ENCODE measurements around the gene FBXW9. TPM values are rescaled to one million over a fixed set of nuclear protein-coding genes. Genes with fewer than 3 reads are reported as not detected.

FBXW9 gene
- polyA plus RNA-seq, 1 donor from 2014 or later: 16.2 TPM

- peaks cover 5% of the 10 kb centered on the region for H3F3A ChIP-seq (ENCODE audit: insufficient read depth, low read length, poor library complexity, severe bottlenecking)
- H4K20me1 ChIP-seq (ENCODE audit: insufficient read depth): no peaks in the 10 kb centered on the region
- H3K36me3 ChIP-seq (ENCODE audit: insufficient read depth, low read length): no peaks in the 10 kb centered on the region
- no peaks in the 10 kb centered on the region for H3K27me3 ChIP-seq (ENCODE audit: insufficient read depth, low read depth, low read length)
- H3K79me2 ChIP-seq (replicated peaks; ENCODE audit: insufficient read depth, low read length): peaks cover 27% of the 10 kb centered on the region
- H3K4me2 ChIP-seq (ENCODE audit: low read length): peak within 1 kb of the TSS; percentile 99
- no peak for TF ChIP-seq SMC3 (conservative IDR thresholded peaks at IDR 0.05; ENCODE audit: poor library complexity)
- TF ChIP-seq POLR2AphosphoS5 (IDR thresholded peaks at IDR 0.05): peak; percentile 25
- peak; percentile 99 for TF ChIP-seq MXI1 (conservative IDR thresholded peaks at IDR 0.05; ENCODE audit: poor library complexity, severe bottlenecking)
- no peak for TF ChIP-seq RAD21 (conservative IDR thresholded peaks at IDR 0.05)
- no peaks in the 10 kb centered on the region for H3K9me3 ChIP-seq (ENCODE audit: low read length)
- peak within 1 kb of the TSS; percentile 85 for H3K4me3 ChIP-seq (ENCODE audit: low read length)
- no peaks in the 10 kb centered on the region for H3K9me2 ChIP-seq (ENCODE audit: insufficient read depth, low read length)
- peak within 1 kb of the TSS; percentile 77 for H2AFZ ChIP-seq (ENCODE audit: low read depth, low read length)
- H3K9ac ChIP-seq (ENCODE audit: low read length): peak within 1 kb of the TSS; percentile 87
- H3K27ac ChIP-seq (ENCODE audit: low read length): peak within 1 kb of the TSS; percentile 87
Observed at GRCh38 chr19:12723641-12724426, 27.4 kb upstream of the FBXW9 start, which contains the start of gene TNPO2. Gene TNPO2 (minus strand): TSS chr19:12723932. CDS start chr19:12720977, 2,955 bp downstream.

GRCh38 chr19:12723381-12723640 is 26.9 kb upstream of the FBXW9 start:
- Histone ChIP-seq H3K4me3 (ENCODE audit: low read length) (peak overlapping the region; percentile 85), H2AFZ (ENCODE audit: low read depth, low read length) (peak overlapping the region; percentile 77), H3K36me3 (ENCODE audit: insufficient read depth, low read length) (no peaks in the 10 kb centered on the region), H3K27me3 (ENCODE audit: insufficient read depth, low read depth, low read length) (no peaks in the 10 kb centered on the region), H3K27ac (ENCODE audit: low read length) (peak overlapping the region; percentile 87), H3K9me3 (ENCODE audit: low read length) (no peaks in the 10 kb centered on the region), H3K9ac (ENCODE audit: low read length) (peak overlapping the region; percentile 87), H3F3A (ENCODE audit: insufficient read depth, low read length, poor library complexity, severe bottlenecking) (peaks cover 5% of the 10 kb centered on the region), H3K79me2 (replicated peaks; ENCODE audit: insufficient read depth, low read length) (peaks cover 27% of the 10 kb centered on the region), H3K9me2 (ENCODE audit: insufficient read depth, low read length) (no peaks in the 10 kb centered on the region), H3K4me2 (ENCODE audit: low read length) (peak overlapping the region; percentile 99), H4K20me1 (ENCODE audit: insufficient read depth) (no peaks in the 10 kb centered on the region)
- TF ChIP-seq MXI1 (conservative IDR thresholded peaks at IDR 0.05; ENCODE audit: poor library complexity, severe bottlenecking) (no peak), SMC3 (conservative IDR thresholded peaks at IDR 0.05; ENCODE audit: poor library complexity) (no peak), EP300 (conservative IDR thresholded peaks at IDR 0.05; ENCODE audit: poor library complexity, severe bottlenecking) (no peak)

GRCh38 chr19:12722566-12723380 is 26.3 kb upstream of the FBXW9 start:
- TF ChIP-seq TAF1 (IDR thresholded peaks at IDR 0.05; ENCODE audit: low read depth): peak; percentile 51
- TF ChIP-seq REST (IDR thresholded peaks at IDR 0.05; ENCODE audit: borderline replicate concordance): peak; percentile 55
- peak; percentile 73 for TF ChIP-seq POLR2AphosphoS5 (IDR thresholded peaks at IDR 0.05)
- TF ChIP-seq RAD21 (conservative IDR thresholded peaks at IDR 0.05): no peak
- peak; percentile 42 for TF ChIP-seq EP300 (conservative IDR thresholded peaks at IDR 0.05; ENCODE audit: poor library complexity, severe bottlenecking)
- peak; percentile 20 for TF ChIP-seq SMC3 (conservative IDR thresholded peaks at IDR 0.05; ENCODE audit: poor library complexity)
- no peak for TF ChIP-seq CTCF (IDR thresholded peaks at IDR 0.05; ENCODE audit: poor library complexity, severe bottlenecking)
- TF ChIP-seq MXI1 (conservative IDR thresholded peaks at IDR 0.05; ENCODE audit: poor library complexity, severe bottlenecking): peak; percentile 82
- H2AFZ ChIP-seq (ENCODE audit: low read depth, low read length): no peak overlapping the region

More at GRCh38 chr19:12722566-12723380, 26.3 kb upstream of the FBXW9 start:
- H4K20me1 ChIP-seq (ENCODE audit: insufficient read depth): no peaks in the 10 kb centered on the region
- no peaks in the 10 kb centered on the region for H3K9me3 ChIP-seq (ENCODE audit: low read length)
- peak overlapping the region; percentile 99 for H3K4me2 ChIP-seq (ENCODE audit: low read length)
- peak overlapping the region; percentile 87 for H3K27ac ChIP-seq (ENCODE audit: low read length)
- H3K4me3 ChIP-seq (ENCODE audit: low read length): peak overlapping the region; percentile 85
- no peaks in the 10 kb centered on the region for H3K27me3 ChIP-seq (ENCODE audit: insufficient read depth, low read depth, low read length)
- H3F3A ChIP-seq (ENCODE audit: insufficient read depth, low read length, poor library complexity, severe bottlenecking): peaks cover 5% of the 10 kb centered on the region
- H3K9me2 ChIP-seq (ENCODE audit: insufficient read depth, low read length): no peaks in the 10 kb centered on the region
- H3K79me2 ChIP-seq (replicated peaks; ENCODE audit: insufficient read depth, low read length): peaks cover 27% of the 10 kb centered on the region
- H3K9ac ChIP-seq (ENCODE audit: low read length): peak overlapping the region; percentile 87
- H3K36me3 ChIP-seq (ENCODE audit: insufficient read depth, low read length): no peaks in the 10 kb centered on the region

All from neural cell (in vitro differentiated cells).